SK-N-SH (cell line): ENCODE results near the gene CHMP4A. TPM values are rescaled to one million over a fixed set of nuclear protein-coding genes. Genes with fewer than 3 reads are reported as not detected.
"Not testable (repeated sequence)": the region's sequence is repeated elsewhere in the genome, so short reads cannot be mapped to it uniquely, and the experiment has no call there.

Experiments used
- CTCF ChIA-PET: fragments of 300-600, 350-600 bp; formaldehyde crosslinking; extraction: SDS; loops from one replicate; lab custom pipeline; 2021; lab: Yijun Ruan, JAX
- POLR2A ChIA-PET: fragments of 350-600 bp; sonication (Branson Sonifier 250); formaldehyde crosslinking; extraction: SDS; loops from one replicate; lab custom pipeline; 2020; ENCODE audit warnings: antibody characterized with exemption, inconsistent platforms; lab: Yijun Ruan, JAX
- DNase-seq: peaks from one replicate; pipeline ENCODE4 v3.0.0; 2012
- H2AFZ ChIP-seq: fragments of 200-600 bp; sonication (generic); 2 replicates; pipeline ENCODE4 v1.8.1; 2016; ENCODE audit warnings: antibody characterized with exemption, mild to moderate bottlenecking, low read depth
- H3F3A ChIP-seq: fragments of 200-600 bp; sonication (generic); replicated peaks from 2 replicates; pipeline ENCODE3; 2016; ENCODE audit warnings: antibody characterized with exemption, mild to moderate bottlenecking; ENCODE audit not compliant: insufficient read depth
- H3K27ac ChIP-seq, 2 experiments: fragments of 200-500 bp in 1 of 2; fragments of 200-600 bp in 1 of 2; sonication (Bioruptor generic) in 1 of 2; sonication (generic), shearing (Covaris generic) in 1 of 2; 2 replicates each; pipeline versions ENCODE4 v1.5.1 to v1.6.1; 2014 to 2016; ENCODE audit warnings: low read depth in 2 of 2, inconsistent platforms in 1 of 2, low read length in 1 of 2, mild to moderate bottlenecking in 1 of 2, mixed read lengths in 1 of 2
- H3K27me3 ChIP-seq: fragments of 200-600 bp; sonication (generic), shearing (Covaris generic); 2 replicates; pipeline ENCODE4 v1.6.1; 2016; ENCODE audit warnings: mixed run types; ENCODE audit not compliant: insufficient read depth
- H3K36me3 ChIP-seq, 2 experiments: fragments of 200-500 bp in 1 of 2; fragments of 200-600 bp in 1 of 2; sonication (Bioruptor generic) in 1 of 2; sonication (generic) in 1 of 2; replicated peaks in 1 of 2; 2 replicates each; pipeline versions ENCODE3 to v1.5.1; 2014 to 2016; ENCODE audit warnings: low read length in 1 of 2, mild to moderate bottlenecking in 1 of 2; ENCODE audit not compliant: insufficient read depth in 2 of 2, control insufficient read depth in 1 of 2
- H3K4me1 ChIP-seq, 2 experiments: fragments of 200-500 bp in 1 of 2; fragments of 200-600 bp in 1 of 2; sonication (Bioruptor generic) in 1 of 2; sonication (generic), shearing (Covaris generic) in 1 of 2; 2 replicates each; pipeline versions ENCODE4 v1.5.1 to v1.6.1; 2014 to 2016; ENCODE audit warnings: low read depth in 1 of 2, low read length in 1 of 2, mixed run types in 1 of 2; ENCODE audit not compliant: insufficient read depth in 2 of 2, control insufficient read depth in 1 of 2
- H3K4me2 ChIP-seq: fragments of 200-600 bp; sonication (generic), shearing (Covaris generic); 2 replicates; pipeline ENCODE4 v1.6.1; 2017; ENCODE audit warnings: mixed run types
- H3K4me3 ChIP-seq, 2 experiments: fragments of 200-500 bp in 1 of 2; fragments of 200-600 bp in 1 of 2; sonication (Bioruptor generic) in 1 of 2; sonication (generic), shearing (Covaris generic) in 1 of 2; 2 replicates each; pipeline versions ENCODE4 v1.5.1 to v1.8.1; 2014 to 2016; ENCODE audit warnings: low read depth in 2 of 2, inconsistent platforms in 1 of 2, low read length in 1 of 2, mild to moderate bottlenecking in 1 of 2, mixed read lengths in 1 of 2, moderate library complexity in 1 of 2
- H3K79me2 ChIP-seq: fragments of 200-600 bp; sonication (generic); 2 replicates; pipeline ENCODE4 v1.8.1; 2017; ENCODE audit warnings: mild to moderate bottlenecking; ENCODE audit not compliant: insufficient read depth
- H3K9ac ChIP-seq: fragments of 200-600 bp; sonication (generic); 2 replicates; pipeline ENCODE4 v1.6.1; 2017; ENCODE audit warnings: mixed run types
- H3K9me2 ChIP-seq: fragments of 200-600 bp; sonication (generic); 2 replicates; pipeline ENCODE4 v1.6.1; 2017; ENCODE audit warnings: mixed run types
- H3K9me3 ChIP-seq: fragments of 200-600 bp; sonication (generic); 2 replicates; pipeline ENCODE4 v1.6.1; 2017; ENCODE audit warnings: mixed run types, mild to moderate bottlenecking, moderate library complexity
- H4K20me1 ChIP-seq: fragments of 200-600 bp; sonication (generic); 2 replicates; pipeline ENCODE4 v1.6.1; 2017; ENCODE audit warnings: mild to moderate bottlenecking, mixed run types; ENCODE audit not compliant: insufficient read depth
- FOSL2 ChIP-seq: IDR thresholded peaks from 2 replicates; pipeline ENCODE4 v1.4.0; 2012; ENCODE audit warnings: low read depth, mild to moderate bottlenecking, moderate library complexity, borderline replicate concordance
- JUND ChIP-seq: IDR thresholded peaks from 2 replicates; pipeline ENCODE4 v1.4.0; 2012
- NFIC ChIP-seq: IDR thresholded peaks from 2 replicates; pipeline ENCODE4 v1.4.0; 2012; ENCODE audit warnings: borderline replicate concordance
- RXRA ChIP-seq: IDR thresholded peaks from 2 replicates; pipeline ENCODE4 v1.4.0; 2012; ENCODE audit warnings: low read depth, mild to moderate bottlenecking, borderline replicate concordance
- TCF12 ChIP-seq: IDR thresholded peaks from 2 replicates; pipeline ENCODE4 v1.4.0; 2012
- WGBS: methylation state at CpG from one replicate; pipeline ENCODE4 v1.1.6; 2017; ENCODE audit warnings: low lambda C conversion rate; 5-methylcytosine and 5-hydroxymethylcytosine counted together
- polyA plus RNA-seq, 3 experiments: library from polyadenylated mRNA; depleted of rRNA; stranded (reverse); fragments of >200 nt; gene quantifications; 2 replicates each; pipeline ENCODE4 v1.2.3, GENCODE V29; 2012
- TF ChIP-seq, protein P1 (sequence below): IDR thresholded peaks from 2 replicates; pipeline ENCODE4; 2012

The CHMP4A gene
- polyA plus RNA-seq, 1 of the 3 experiments (the other 2 are of a cell fraction): 92.4 TPM

DNA sequence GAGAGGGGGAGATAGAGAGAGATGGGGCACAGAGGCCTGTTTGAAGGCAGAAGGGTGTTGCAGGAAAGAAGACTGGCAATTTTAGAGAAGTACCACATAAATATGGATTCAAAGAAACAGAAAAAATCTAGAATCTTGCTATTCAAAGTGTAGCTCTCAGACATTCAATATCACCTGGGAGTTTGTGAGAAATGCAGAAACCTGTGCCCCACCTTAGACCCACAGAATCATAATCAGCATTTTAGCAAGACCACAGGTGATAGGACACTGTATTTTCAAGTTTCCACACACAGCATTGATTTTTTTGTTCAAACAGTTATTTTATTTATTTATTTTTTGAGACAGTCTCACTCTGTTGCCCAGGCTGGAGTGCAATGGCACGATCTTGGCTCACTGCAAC, 15.6 kb upstream of the CHMP4A start (continued):
- TF ChIP-seq, protein P1, sequence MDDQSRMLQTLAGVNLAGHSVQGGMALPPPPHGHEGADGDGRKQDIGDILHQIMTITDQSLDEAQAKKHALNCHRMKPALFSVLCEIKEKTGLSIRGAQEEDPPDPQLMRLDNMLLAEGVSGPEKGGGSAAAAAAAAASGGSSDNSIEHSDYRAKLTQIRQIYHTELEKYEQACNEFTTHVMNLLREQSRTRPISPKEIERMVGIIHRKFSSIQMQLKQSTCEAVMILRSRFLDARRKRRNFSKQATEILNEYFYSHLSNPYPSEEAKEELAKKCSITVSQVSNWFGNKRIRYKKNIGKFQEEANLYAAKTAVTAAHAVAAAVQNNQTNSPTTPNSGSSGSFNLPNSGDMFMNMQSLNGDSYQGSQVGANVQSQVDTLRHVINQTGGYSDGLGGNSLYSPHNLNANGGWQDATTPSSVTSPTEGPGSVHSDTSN: no peak

DNA sequence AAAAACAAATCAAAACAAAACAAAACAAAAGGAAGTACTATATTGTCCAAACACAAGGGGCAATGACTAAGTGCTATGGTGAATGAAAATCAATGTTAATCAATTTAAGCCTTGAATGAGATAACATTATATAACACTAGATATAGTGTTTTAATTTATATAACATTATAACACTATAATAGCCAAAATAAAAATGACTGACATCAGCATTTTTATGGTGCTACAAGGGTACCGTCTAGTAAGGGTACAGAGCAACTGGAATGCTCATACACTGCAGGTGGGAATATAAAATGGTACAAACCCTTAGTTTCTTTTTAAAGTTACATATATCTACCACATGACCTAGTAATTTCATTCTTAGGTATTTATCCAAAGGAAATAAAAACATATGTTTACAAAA, 13.2 kb upstream of the CHMP4A start:
- Histone ChIP-seq H3K9me3 (no peaks in the 10 kb centered on the region), H3K27ac (no peak overlapping the region)
- TF ChIP-seq FOSL2: no peak
- TF ChIP-seq, all 33 proteins: peak for 0
- H3K4me1 ChIP-seq: peaks cover 7 to 24% of the 10 kb centered on the region in 2 experiments; a peak in 3 of 4 replicates
- no peak overlapping the region for H3K4me3 ChIP-seq
- DNase-seq: no peak
- ChIA-PET CTCF (interaction anchor here (2.1 kb wide), 1 partner anchor 10 kb away, joined by 11 read pairs; the partner anchor contains the start of gene MDP1), POLR2A (no interaction called here)
- H4K20me1 ChIP-seq: peaks cover 13% of the 10 kb centered on the region
- no peak overlapping the region for H2AFZ ChIP-seq
- H3K36me3 ChIP-seq: peaks cover 6 to 22% of the 10 kb centered on the region in 2 experiments
- H3K9ac ChIP-seq: no peak overlapping the region
- peaks cover 100% of the 10 kb centered on the region for H3K79me2 ChIP-seq
- no peak overlapping the region for H3K4me2 ChIP-seq
- H3K27me3 ChIP-seq: no peaks in the 10 kb centered on the region
- H3F3A ChIP-seq: peaks cover 27% of the 10 kb centered on the region
- H3K9me2 ChIP-seq: no peaks in the 10 kb centered on the region
- 94% methylated on average over 1 of the region's 1 CpG for WGBS

GRCh38 chr14:24224618-24225071, 11.4 kb upstream of the CHMP4A start:
- DNase-seq: no peak
- no peaks in the 10 kb centered on the region for H3K9me3 ChIP-seq
- no peaks in the 10 kb centered on the region for H3K9me2 ChIP-seq
- TF ChIP-seq RXRA (no peak), NFIC (0 out of 2 replicates have a peak, but pooled peaks have one; percentile 22), JUND (peak; percentile 33; the same call in 1 of the 2 replicates), TCF12 (0 out of 2 replicates have a peak, but pooled peaks have one; percentile 5), FOSL2 (peak; percentile 30; the same call in 1 of the 2 replicates)
- peak overlapping the region in 1 of 2 experiments; percentile 59; a peak in 2 of 4 replicates for H3K27ac ChIP-seq
- H3K4me3 ChIP-seq: no peak overlapping the region
- peak overlapping the region; percentile 20; the same call in 1 of the 2 replicates for H3K4me2 ChIP-seq
- CTCF ChIA-PET: interaction anchor here (1.0 to 1.9 kb wide), 4 partner anchors 9 to 141 kb away, joined by 4 to 6 read pairs (median 4); partner anchors contain the start of genes CIDEB and MDP1
- POLR2A ChIA-PET: no interaction called here
- 70% methylated on average over 7 of the region's 7 CpGs for WGBS
- H3K4me1 ChIP-seq: peaks cover 0 to 19% of the 10 kb centered on the region in 2 experiments; a peak in 2 of 4 replicates
- H3K27me3 ChIP-seq: no peaks in the 10 kb centered on the region
- H2AFZ ChIP-seq: no peak overlapping the region
- peaks cover 12% of the 10 kb centered on the region for H4K20me1 ChIP-seq
- H3F3A ChIP-seq: peaks cover 27% of the 10 kb centered on the region
- peaks cover 6 to 22% of the 10 kb centered on the region in 2 experiments for H3K36me3 ChIP-seq
- H3K9ac ChIP-seq: peak overlapping the region; percentile 2; the same call in 1 of the 2 replicates
- H3K79me2 ChIP-seq: peaks cover 100% of the 10 kb centered on the region

DNA sequence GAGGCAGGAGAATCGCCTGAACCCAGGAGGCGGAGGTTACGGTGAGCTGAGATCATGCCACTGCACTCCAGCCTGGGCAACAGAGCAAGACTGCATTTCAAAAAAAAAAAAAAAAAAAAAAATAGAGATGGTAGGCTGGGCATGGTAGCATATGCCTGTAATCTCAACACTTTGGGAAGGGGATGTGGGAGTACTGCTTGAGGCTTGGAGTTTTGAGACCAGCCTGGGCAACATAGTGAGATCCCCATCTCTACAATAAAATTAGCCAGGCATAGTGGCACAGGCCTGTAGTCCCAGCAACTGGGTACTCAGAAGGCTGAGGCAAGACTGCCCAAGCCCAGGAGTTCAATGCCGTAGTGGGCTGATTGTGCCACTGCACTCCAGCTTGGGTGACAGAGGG, 9.7 kb upstream of the CHMP4A start:
- H3F3A ChIP-seq: peaks cover 27% of the 10 kb centered on the region
- not testable (repeated sequence) for H3K9ac ChIP-seq, H3K9me2 ChIP-seq, H3K27me3 ChIP-seq, H3K4me3 ChIP-seq, DNase-seq, H2AFZ ChIP-seq, H3K9me3 ChIP-seq, H3K27ac ChIP-seq, H3K4me2 ChIP-seq
- peaks cover 0 to 19% of the 10 kb centered on the region in 2 experiments; a peak in 2 of 4 replicates for H3K4me1 ChIP-seq
- ChIA-PET CTCF (interaction anchor here (1.1 to 1.6 kb wide), 3 partner anchors 16 to 143 kb away, joined by 4 to 6 read pairs (median 4); partner anchors contain the start of gene TINF2), POLR2A (interaction anchor here (0.7 kb wide), 1 partner anchor 129 kb away, joined by 7 read pairs; no protein-coding TSS in a partner anchor)
- peaks cover 99% of the 10 kb centered on the region for H3K79me2 ChIP-seq
- H3K36me3 ChIP-seq: peaks cover 8 to 25% of the 10 kb centered on the region in 2 experiments
- H4K20me1 ChIP-seq: peaks cover 13% of the 10 kb centered on the region; the same call in 1 of the 2 replicates
- WGBS: 95% methylated on average over 4 of the region's 4 CpGs
